ENCODE data around the gene ZNF280D. TPM values are rescaled to one million over a fixed set of nuclear protein-coding genes. Genes with fewer than 3 reads are reported as not detected.

Gene ZNF280D
- total RNA-seq, 4 donors from 2014 or later, result 70.9 to 116 (median 96.9) TPM

DNA sequence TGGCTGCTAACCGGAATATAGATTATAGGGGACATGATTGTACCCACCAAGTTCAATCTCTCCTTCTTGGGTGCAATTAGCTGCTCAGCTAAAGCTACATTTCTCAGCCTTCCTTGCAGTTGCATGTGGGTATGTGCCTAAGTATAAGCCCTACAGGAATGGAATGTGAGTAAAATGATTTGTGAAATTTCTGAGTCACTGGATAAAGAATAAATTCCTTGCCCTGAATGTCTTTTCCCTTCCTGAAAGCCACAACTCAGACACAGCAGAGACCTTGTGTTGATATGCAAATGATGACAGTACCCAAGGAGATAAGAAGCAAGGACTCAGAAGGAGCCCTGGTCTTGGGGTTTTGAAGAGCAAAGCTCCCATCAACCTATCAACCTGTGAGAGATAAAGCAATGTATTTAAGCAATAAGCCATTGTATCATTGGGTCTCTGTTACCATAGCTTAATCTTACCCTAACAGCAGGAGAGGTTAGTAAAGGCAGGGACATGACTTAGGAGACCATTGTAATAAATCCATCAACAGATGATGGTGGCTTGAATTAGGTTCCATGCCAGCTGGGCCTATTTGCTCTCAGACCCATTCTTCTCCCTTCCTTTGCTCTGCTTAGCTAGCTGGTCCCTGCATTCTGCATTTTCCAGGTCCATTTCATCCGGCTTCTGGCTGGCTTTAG is 25.6 kb upstream of the ZNF280D start:
- H3K36me3 ChIP-seq, result no peaks in the 10 kb centered on the region
- no peaks in the 10 kb centered on the region for H3K4me1 ChIP-seq
- no peaks in the 10 kb centered on the region for H3K27me3 ChIP-seq
- H3K9me3 ChIP-seq, result no peaks in the 10 kb centered on the region
- H3K27ac ChIP-seq, result no peak overlapping the region
- H3K4me3 ChIP-seq, result no peak overlapping the region
- DNase-seq, result no peak
- TF ChIP-seq POLR2A (IDR thresholded peaks at IDR 0.05), result no peak
- TF ChIP-seq, protein P1, sequence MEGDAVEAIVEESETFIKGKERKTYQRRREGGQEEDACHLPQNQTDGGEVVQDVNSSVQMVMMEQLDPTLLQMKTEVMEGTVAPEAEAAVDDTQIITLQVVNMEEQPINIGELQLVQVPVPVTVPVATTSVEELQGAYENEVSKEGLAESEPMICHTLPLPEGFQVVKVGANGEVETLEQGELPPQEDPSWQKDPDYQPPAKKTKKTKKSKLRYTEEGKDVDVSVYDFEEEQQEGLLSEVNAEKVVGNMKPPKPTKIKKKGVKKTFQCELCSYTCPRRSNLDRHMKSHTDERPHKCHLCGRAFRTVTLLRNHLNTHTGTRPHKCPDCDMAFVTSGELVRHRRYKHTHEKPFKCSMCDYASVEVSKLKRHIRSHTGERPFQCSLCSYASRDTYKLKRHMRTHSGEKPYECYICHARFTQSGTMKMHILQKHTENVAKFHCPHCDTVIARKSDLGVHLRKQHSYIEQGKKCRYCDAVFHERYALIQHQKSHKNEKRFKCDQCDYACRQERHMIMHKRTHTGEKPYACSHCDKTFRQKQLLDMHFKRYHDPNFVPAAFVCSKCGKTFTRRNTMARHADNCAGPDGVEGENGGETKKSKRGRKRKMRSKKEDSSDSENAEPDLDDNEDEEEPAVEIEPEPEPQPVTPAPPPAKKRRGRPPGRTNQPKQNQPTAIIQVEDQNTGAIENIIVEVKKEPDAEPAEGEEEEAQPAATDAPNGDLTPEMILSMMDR (IDR thresholded peaks at IDR 0.05), result no peak
- intact Hi-C loops (cut with DNase I; ENCODE audit: low total_unique reads), result no loop called here

DNA sequence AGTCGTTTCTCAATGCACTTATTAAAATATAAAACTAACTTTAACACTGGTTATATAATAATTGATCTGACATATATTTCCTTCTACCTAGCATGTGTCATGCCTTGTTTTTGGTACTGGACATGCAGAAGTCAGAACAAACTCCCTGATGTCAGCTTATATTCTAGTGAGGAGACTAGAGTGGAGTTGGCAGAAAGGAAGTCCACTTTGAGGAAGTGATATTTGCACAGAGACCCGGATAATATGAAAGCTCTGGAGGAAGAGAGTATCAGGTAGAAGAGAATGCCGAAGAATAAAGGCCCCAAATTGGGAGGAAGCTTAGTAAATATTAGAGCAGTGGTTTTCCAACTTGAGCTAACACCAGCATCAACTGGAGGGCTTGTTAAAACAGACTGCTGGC is 24.6 kb upstream of the ZNF280D start:
- no peaks in the 10 kb centered on the region for H3K9me3 ChIP-seq
- H3K27me3 ChIP-seq, result no peaks in the 10 kb centered on the region
- intact Hi-C loops (cut with DNase I; ENCODE audit: low total_unique reads), result no loop called here
- no peak overlapping the region for H3K27ac ChIP-seq
- no peak for DNase-seq
- no peak for TF ChIP-seq POLR2A (IDR thresholded peaks at IDR 0.05)
- TF ChIP-seq, protein P1 (IDR thresholded peaks at IDR 0.05), result no peak
- H3K4me3 ChIP-seq, result no peak overlapping the region
- H3K36me3 ChIP-seq, result no peaks in the 10 kb centered on the region
- H3K4me1 ChIP-seq, result no peaks in the 10 kb centered on the region

DNA sequence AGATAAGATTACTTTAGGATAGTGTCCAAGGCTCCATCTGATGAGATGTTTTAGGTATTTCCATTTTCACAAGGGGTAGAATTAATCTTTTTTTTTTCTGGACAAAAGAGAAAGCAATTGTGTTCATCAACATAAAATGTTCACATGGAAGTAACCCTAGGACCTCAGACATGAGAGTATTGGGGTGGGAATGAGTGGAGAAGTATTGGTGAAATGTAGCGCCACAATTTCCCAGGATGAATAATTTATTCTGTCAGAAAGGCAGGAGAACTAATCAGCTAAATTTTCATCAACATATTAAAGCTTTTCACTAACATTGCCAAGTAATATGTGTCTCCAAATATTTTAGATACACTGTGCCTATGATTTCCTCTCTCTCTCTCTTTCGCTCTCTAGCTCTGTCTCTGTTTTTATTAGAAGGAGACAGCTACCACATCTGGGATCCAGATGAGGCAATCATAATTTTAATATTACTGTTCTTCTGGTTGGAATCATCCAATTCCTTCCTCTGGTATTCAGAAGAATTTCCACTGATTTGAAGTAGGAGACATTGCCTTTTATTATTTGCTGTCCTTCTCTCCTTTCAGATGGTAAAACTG is 21.6 kb upstream of the ZNF280D start:
- Histone ChIP-seq H3K27ac (no peak overlapping the region), H3K27me3 (no peaks in the 10 kb centered on the region), H3K4me1 (no peaks in the 10 kb centered on the region), H3K36me3 (no peaks in the 10 kb centered on the region), H3K9me3 (no peaks in the 10 kb centered on the region), H3K4me3 (no peak overlapping the region)
- TF ChIP-seq, protein P1 (IDR thresholded peaks at IDR 0.05), result no peak
- no peak for TF ChIP-seq POLR2A (IDR thresholded peaks at IDR 0.05)
- intact Hi-C loops (cut with DNase I; ENCODE audit: low total_unique reads), result no loop called here
- no peak for DNase-seq

DNA sequence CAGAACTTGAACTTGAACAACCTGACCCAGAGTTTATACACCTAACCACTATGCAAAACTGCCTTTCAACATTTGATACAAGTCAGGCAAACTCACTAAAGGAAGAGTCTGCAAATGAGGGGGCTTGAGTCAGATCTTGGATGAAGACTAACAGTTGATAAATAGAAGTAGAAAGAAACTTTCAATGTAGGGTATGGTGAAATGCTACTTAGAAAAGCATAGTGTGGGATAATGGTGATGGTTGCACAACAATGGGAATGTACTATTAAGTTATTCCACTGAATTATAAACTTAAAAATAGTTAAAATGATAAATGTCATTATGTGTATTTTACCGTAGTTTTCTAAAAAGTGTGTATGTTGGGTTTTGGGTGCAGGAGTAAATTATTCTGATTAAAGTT is 19.7 kb upstream of the ZNF280D start:
- no peak overlapping the region for H3K4me3 ChIP-seq
- no peaks in the 10 kb centered on the region for H3K36me3 ChIP-seq
- H3K27ac ChIP-seq, result no peak overlapping the region
- H3K27me3 ChIP-seq, result no peaks in the 10 kb centered on the region
- no peaks in the 10 kb centered on the region for H3K9me3 ChIP-seq
- TF ChIP-seq, protein P1 (IDR thresholded peaks at IDR 0.05), result no peak
- no peak for TF ChIP-seq POLR2A (IDR thresholded peaks at IDR 0.05)
- no peak for DNase-seq
- intact Hi-C loops (cut with DNase I; ENCODE audit: low total_unique reads), result no loop called here
- no peaks in the 10 kb centered on the region for H3K4me1 ChIP-seq

DNA sequence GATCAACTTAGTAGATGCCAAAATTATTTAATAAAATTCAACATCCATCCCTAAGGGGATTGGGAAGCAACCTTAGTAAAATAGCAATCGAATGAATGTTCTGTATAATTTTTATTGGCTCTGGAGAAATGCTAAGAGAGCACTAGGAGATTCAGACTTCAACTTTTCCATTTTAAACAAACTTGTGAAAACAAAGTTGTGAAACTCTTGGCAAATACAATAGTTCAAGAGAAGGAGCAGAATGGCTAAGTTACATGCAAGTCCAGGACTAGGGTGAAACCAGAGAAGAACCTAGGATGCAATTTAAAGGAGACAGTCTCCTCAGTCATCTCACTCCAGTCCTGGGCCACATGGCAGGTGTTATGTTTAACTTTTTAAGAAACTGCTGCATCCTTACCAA is 16.7 kb upstream of the ZNF280D start:
- no peak overlapping the region for H3K27ac ChIP-seq
- no peaks in the 10 kb centered on the region for H3K36me3 ChIP-seq
- no peaks in the 10 kb centered on the region for H3K4me1 ChIP-seq
- no peaks in the 10 kb centered on the region for H3K9me3 ChIP-seq
- no peak for TF ChIP-seq POLR2A (IDR thresholded peaks at IDR 0.05)
- TF ChIP-seq, protein P1 (IDR thresholded peaks at IDR 0.05), result no peak
- DNase-seq, result no peak
- no peak overlapping the region for H3K4me3 ChIP-seq
- intact Hi-C loops (cut with DNase I; ENCODE audit: low total_unique reads), result no loop called here
- no peaks in the 10 kb centered on the region for H3K27me3 ChIP-seq
